Islet of Langerhans (tissue), 1 donor: ENCODE data around the gene GRIK2.

Experiments
- FAIRE-seq: peaks from one replicate; lab custom pipeline; 2011; peaks lifted over from hg19 to GRCh38; lab: Jason Lieb, UNC

Gene GRIK2

DNA sequence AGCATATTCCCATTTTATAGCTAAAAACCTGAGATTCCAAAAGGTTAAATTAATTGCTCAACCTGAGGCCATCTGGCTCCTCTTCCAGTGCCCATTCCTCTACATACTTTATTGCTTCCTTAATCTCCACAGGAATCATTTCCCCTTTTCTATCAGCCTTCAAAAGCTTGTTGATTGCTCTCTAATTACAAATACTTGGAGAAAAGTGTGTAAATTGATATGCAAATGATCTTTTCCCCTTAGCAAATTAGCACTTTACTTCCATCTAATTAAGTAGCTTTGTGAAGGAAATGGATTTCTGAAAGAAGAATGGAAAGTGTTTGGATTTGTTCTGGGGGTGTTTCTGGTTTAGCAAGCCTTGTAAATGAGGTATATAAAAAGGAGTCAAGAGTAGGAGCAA, 323.3 kb downstream of the GRIK2 start:
- FAIRE-seq, result no peak

DNA sequence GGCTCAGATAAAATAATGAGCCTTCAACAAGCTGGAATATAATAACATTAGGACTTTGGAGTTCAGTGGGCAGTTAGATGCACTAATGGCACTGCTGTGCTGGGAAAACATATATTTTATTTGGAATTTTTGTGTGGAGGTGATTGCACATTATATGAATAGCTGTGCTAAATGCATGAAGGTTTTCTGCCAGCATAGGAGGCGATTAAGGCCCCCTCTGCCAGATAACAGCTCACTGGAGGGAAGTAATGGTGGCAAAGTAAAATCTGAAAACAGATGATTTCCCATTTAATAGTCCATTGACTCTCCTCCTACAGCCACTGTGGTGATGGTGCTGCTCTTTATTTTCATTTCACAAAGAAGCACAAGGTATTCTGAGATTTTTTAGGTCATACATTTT, 326.0 kb downstream of the GRIK2 start:
- FAIRE-seq, result no peak

DNA sequence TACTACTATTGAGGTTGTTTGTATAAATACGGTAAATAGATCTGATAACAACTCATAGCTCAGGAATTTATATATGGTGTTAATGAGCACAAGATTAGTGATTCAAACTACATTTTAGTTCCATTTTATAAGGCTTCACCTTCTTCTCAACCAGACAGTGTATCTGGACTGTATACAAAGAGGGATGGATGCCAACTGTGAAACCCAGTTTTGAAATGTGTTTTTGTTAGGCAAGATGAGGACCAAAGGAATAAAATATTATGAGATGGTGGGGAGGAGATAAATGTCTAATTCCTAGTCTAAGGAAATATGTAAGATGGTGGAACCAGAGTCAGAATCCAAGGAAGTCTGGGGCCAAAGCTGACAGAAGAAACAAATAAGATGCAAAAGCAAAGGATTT, 329.0 kb downstream of the GRIK2 start:
- FAIRE-seq, result no peak

DNA sequence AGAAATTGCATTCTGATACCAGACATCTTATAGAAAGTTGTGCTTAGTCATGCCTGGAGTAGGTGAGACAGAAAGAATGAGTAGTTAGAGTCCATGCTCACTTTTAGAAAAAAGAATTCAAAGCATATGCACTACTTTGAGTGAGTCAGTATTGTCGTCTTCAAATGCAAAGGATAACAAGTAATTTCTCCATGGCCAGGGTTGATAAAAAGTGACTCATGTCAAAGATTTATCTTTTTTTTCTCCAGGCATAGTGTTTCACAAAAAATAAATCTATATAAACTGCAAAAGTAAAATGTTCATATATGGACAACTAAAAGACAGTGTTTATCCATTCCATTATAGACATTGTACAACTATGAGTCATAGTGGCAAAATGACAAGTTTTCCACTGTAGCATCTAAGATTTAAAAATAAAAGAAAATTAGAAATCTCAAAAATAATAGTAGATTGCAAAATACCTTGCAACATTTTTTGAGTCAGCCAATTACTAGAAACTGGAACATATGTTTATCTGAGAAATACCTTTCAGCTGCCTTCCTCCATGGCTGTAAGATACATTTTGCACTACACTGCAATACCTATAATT, 329.6 kb downstream of the GRIK2 start:
- FAIRE-seq, result no peak

DNA sequence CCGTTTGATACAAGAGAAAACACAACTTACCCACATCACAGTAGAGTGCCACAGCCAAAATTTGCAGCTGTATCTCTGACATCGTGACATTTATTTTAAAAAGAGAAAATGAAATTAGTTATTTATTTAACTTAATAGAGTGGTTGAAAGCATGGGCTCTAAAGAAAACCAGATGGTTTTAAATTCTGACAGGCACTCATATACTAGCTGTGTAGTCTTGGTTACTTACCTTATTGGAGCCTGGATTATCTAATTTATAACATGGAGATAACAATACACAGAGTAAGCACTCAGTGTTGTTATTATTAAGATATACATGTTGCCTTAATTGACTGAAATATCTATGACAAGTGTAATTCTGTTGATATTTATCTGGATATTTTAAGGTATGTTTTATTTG, 334.9 kb downstream of the GRIK2 start:
- no peak for FAIRE-seq

DNA sequence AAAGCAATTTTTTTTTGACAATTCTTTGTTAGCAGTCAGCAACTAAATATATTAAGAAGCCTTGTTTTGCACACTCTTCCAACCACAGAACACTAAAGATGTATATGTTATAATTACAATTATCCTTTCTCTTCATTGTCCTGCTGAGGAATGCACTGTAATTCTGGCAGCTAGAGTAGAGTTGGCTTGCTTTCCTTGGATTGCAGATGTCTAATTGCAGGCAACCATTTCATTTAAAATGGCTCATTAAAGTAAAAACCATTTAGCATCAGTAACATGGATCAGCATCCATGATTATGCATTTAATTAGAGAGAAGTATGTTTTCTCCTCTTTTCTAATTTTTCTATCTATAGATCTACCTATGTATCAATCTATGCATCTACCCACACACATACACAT, 335.4 kb downstream of the GRIK2 start:
- FAIRE-seq, result no peak

DNA sequence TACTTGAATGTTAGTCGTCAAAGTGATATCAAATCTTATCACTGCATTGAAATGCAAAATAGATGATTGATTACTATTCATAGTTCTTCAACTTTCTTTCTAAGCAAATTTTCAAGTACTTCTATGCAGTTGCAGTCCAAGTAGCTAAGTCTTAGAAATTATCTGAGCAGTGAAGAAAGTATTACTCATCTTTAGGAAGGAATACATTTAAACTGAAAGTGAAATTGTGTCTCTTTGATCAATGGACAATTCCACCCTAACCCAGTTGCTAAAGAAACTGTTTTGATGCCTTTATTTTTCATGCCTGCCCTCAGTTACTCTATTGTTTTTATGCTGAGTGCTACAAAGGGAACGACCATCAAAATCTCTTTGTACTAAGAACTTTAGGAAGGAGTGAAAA, 337.4 kb downstream of the GRIK2 start:
- FAIRE-seq, result no peak

DNA sequence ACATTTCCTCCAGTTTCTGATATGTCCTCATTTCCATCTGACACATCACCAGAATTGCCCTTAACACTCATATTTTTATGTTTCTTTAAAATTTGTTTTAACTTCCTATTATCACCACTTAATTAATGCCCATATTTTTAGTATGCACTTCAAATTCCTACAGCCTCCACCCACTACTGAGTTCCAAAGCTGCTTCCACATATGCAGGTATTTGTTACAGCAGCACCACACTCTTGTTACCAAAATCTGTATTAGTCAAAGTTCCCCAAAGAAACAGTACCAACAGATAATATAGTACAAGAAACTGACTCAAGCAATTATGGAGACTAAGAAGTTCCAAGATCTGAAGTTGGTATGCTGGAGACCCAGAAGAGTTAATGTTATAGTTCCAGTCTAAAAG, 340.4 kb downstream of the GRIK2 start:
- no peak for FAIRE-seq

DNA sequence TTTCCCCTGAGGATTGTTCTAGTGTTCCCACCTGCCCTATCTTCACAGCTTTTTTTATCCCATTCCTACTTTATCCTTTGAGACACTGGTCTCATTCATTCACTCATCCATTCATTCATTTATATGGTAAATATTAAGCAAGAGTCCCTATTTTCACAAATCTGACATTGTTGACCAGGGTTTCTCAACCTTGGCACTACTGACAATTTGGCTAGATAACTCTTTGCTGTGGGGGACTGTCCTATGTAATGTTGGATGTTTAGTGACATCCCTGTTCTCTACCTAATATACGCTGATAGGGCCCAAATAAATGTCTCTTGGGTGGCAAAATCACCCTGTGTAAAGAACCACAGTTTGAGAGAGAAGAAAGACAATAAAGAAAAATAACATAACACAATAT, 345.0 kb downstream of the GRIK2 start:
- FAIRE-seq, result no peak

DNA sequence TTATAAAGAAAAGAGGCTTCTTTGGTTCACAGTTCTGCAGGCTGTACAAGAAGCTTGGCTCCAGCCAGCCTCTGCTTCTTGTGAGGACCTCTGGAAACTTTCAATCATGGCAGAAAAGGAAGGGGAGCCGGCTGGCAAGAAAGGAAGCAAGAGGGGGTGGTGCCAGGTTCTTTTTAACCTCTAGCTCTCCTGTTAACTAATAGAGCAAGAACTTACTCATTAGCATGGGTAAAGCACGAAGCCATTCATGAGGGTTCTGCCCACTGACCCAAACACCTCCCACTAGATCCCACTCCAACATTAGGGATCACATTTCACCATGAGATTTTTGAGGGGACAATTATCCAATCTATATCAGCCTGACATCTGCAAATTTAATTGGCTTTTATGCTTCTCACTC, 347.1 kb downstream of the GRIK2 start:
- FAIRE-seq, result no peak

DNA sequence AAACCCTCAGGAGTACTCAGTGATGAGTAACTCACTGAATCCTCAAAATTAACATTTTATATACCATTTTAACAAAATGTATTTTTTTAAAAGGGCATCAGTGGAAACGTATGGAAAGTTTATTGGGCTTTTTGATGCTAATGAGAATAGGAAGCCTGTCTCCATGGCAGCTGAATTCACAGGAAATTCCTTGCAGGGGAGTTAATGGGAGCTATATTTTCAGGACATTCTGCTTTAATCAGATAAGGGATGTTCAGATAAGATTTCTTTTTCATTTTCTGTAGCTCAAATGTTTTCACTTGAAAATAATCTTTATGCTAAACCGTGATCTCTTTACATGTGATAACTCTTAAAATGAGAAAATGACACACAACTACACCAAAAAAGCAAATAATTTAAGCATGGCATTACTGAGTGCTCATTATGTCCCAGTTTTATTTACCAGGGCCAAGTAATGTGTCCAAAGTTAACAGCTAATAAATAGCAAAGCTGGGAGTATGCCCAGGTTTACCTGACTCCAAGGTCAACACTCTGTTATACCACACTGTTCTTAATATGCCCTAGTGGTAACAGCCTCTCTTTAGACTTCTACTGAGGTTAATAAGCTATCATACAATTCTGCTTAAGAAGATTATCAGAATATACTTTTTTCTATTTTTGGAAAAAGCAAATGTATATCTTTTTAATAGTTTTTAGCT, 348.1 kb downstream of the GRIK2 start:
- FAIRE-seq, result peak; percentile 82

DNA sequence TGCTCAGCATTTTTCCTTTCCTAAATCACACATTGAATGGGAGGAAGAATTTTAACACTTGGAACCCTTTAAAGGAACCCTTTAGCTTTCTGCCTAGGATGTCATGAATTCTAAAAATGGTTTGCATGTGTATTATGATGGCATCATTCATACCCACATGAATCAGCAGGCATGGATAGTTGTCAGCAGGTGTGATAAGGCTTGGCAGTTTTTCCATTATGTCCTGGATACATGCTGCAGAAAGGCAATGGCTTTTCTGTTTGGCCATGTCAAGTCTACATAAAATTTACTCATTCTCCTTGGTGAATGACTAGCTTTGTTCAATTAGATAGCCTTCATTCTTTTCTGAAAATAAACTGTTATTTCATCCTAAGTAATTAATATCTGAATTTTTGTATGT, 353.7 kb downstream of the GRIK2 start:
- peak; percentile 24 for FAIRE-seq

DNA sequence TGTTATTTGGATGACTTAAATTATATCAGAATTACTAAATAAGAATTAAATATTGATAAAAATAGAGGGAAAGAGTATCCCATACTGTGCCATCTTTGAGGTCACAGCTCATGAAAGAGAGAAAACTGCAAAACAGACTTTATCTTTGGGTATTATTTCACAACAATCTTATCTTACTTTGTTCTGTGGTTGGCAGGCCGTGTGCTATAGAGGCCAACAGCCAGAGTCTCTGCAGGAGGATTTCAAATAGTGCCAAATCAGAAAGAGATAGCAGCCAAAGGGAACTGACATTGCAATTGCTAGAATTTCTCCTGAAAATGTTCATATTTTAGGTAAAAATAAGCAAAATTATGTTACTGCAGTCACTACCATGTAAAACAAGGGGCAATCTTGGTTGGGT, 354.2 kb downstream of the GRIK2 start:
- FAIRE-seq, result no peak

DNA sequence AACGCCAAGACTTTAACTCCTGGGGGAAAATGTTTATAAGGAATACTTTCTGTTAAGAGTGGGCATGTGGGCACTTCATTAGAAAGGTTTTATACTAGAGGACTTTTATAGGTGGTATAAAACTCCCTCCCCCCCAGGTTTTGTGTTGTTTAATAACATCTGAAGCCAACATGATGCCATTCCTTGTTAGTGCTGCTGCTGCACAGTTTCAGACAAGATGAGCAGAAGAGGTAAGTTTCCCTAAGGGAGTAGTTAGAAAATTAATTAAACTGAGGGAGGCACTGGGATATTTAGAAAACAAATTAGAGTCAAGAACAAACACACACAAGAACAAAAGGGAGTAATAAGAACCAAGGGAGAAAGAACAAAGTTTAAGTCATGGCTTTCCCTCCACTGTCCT, 362.4 kb downstream of the GRIK2 start:
- no peak for FAIRE-seq

DNA sequence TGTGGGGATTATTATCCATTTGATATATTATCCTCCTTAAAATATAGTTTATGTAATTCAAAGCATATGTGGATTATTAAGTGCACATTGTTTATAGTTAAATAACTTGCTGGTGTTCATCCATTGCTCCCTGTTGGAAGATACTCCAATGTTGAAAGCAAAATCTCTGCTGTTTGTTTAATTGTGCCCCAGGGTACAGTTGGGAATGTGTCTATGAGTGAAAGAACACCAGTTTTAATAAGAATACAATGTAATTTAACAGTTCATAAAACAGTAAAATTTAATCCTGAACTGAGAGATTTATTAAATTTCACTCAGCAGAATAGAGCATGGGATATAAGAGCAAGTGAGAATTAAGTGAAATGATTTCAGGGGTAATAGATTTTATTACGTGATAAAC, 364.9 kb downstream of the GRIK2 start:
- no peak for FAIRE-seq

DNA sequence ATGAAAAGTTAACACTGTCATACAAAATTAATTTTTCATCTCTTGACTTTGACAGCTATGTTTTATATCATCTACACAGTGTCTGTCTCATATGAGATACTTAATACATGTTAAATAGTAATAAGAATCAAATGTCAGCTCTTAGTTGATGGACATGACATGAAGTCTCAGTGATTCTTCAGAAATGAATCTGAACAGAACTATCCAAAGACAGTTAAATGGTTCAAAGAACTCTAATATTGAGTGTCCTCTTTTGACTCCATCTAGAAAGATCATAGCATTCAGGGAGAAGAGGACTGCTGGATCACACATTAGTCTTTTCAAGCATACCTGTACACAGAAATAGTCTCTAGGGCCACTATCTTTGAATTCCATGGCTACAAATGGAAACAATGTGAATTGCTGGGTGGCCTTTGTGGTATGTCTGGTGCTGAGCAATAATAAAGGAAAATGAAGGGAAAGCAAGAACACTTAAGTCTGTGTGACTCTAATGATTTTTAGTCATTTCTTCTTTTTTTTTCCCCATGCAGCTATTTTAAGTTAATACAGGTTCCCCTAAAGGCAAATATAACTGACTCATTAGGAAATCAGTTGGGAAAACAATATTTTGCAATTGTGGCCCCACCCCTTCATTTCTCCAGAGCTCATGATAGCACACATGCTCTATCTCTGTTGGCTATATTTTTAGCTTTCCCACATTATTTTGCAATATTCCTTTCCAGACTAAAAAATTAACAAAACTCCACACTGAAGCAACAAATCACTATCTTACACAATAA, 367.5 kb downstream of the GRIK2 start:
- FAIRE-seq, result no peak

DNA sequence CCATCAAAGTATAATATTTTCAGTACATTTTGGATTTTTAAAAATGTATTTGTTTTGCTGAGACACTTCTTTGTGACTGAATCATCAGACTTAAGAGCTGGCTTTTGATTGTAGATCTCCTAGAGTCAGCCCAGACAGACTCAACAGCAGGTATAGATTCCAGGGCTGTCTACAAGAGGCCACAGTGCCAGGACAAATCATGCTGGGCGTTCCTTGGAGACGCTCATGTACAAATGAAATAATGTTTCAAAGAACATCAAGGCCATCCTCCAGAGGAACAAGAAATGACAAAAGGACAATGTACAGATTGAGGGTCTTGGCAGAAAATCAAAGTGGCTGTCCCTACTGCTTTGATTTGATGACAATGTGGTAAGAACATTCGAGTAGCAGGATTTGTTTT, 369.3 kb downstream of the GRIK2 start:
- FAIRE-seq, result no peak

DNA sequence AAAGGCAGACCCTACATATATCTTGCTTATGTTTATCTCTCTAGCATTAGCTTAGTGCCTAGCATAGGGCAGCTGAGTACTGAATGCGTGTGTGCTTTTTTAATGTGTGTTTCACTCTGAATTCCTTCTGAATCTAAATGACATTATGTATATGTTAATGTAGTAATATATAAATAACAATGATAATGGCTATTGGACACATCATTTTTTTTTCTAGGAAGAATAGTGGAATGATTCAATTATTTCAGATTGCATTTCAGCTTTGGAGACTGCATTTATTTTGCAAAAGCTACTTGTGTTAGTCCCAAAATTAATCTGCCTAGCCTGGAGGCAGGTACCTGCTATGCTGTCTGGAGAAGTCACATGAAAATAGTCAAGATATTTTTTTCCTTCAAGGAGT, 371.8 kb downstream of the GRIK2 start:
- FAIRE-seq, result no peak

DNA sequence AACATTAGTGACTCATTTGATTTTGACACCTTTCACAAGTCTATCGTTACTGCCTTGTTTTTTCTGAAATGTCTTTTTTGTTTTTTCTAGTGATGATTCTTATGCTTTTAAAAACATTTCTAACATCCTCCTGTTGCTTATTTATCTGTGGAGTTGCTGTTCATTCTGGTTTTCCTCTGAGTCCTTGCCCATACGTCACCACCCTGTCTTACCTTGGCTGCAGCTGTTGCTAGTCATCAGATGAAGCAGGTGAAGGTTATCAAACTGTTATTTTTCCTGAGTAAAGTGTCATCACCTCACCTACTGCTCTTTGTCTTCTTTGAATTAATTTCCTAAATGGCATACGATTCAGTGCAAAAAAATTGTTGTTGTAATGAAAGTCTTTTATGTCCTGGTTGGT, 376.6 kb downstream of the GRIK2 start:
- FAIRE-seq, result peak; percentile 81

DNA sequence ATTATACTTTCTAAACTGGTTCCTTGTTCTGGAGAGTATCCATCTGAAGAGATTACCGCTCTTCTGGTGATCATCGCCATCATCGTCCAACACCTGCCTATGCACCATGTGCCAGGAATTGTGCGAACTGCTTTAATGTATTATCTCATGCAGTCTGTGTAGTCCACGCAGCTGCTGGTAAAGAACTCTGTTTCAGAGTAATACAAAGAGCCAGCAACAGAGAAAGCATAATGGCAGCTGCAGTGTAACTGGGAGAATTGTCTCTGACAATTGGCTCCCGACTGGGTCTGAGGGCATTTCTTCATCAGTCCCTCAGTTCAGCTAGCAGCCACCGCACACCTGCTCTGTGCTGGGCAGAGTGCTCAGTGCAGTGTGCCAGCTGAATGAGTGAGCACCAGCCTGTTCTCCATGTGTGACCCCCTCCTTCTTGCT, 383.4 kb downstream of the GRIK2 start:
- no peak for FAIRE-seq

DNA sequence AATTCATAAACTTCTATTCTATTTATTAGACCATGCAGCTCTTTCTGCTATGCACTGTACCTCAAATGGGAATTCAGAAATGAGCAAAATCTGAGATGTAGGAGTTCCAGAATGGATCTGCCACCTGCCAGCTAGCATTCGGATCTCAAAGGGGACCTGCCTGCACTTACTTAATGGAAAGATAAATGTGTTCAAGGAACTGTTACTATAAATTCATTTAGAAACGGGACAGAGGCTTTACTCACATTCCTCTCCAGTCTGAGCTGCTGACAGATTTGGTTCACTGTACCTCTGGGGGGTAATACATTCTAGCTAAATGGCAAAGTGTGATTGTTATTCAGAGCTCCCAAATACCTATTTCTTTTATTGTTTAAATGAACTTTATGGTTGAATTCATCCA, 384.1 kb downstream of the GRIK2 start:
- no peak for FAIRE-seq

DNA sequence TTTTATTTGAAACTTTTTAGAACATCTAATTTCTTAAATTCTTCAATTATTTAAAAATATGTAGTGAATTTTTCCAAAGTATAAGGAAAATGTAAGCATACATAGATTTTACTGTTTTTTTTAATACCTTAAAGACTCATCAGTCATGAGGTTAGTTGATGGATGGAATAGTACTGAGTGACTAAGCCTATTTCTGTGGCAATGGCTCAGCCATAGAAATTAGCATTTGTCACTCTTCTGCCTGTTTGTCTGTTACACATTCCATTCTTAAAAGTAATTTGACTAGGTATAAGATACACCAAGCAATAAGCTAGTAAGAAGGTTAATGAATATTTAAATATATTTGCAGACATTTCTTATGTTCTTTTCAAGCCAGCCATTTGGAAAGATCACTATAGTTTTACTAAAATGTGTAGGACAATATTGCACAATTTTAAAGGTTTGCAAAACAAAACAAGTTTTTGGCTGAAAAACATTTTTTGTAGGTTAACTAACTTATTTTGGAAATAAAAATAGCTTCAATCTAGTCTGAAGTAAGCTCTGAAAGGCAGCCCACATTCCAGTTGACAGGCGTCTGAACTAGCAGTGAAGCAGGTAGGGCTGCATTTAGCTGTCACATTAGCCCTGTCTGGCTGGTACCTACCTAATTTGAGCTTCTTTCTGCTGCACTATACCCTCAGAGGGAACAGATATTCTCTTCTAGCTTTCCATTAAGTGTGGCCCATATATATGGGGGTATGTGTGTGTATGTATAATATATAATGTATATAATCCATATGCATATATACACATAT, 385.7 kb downstream of the GRIK2 start:
- no peak for FAIRE-seq

DNA sequence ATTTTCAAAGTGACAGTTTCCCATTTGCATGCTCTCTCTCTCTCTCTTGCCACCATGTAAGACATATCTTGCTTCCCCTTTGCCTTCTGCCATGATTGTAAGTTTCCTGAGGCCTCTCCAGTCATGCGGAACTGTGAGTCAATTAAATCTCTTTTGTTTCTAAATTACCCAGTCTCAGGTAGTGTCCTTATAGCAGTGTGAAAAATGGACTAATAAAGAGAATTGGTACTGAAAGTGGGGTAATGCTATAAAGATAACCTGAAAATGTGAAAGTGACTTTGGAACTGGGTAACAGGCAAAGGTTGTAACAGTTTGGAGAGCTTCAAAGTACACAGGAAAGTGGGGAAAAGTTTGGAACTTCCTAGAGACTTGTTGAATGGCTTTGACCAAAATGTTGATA, 389.8 kb downstream of the GRIK2 start:
- no peak for FAIRE-seq
